ENCODE data around the gene TPH1. TPM values are rescaled to one million over a fixed set of nuclear protein-coding genes. Genes with fewer than 3 reads are reported as not detected.
"Not testable (repeated sequence)": the region's sequence is repeated elsewhere in the genome, so short reads cannot be mapped to it uniquely, and the experiment has no call there.

Gene TPH1
- total RNA-seq, 4 donors from 2014 or later, result 0.06 to 0.38 (median 0.15) TPM

DNA sequence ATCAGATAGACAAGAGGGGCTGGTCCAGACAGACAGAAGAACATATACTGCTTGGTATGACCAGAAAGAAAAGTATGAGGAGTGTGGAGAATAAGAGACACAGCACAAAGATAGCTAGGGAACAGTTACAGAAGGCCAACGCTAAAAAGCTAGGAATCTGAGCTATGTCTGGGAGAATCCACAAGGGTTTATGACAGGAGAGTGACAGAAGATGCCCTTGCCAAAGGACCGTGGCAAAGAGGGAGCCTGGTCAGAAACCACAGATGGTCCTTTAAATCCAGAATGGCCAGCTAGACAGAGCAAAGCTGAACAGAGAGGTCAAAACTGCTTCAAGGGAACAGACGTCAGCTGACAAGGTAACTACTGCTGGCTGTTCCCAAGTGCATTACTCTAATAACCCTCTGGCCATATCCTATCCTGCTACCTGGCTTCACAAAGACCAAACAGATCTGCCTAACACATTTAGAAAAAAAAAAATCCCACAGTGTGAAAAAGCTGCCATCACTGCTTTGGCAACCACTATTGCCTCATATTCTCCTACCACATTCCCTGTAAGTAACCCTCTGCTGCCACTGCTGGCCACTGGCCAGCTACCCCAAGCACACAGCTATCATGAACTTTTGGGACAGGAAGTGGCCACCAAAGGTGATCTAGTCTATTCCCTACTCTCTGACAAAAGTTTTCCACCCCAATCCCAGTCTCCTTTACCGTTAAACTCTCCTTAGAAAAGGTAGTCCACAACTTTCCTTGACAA lies 40.5 kb downstream of the TPH1 start:
- WGBS, 2 donors, result 86 to 99% methylated on average over 4 of the region's 4 CpGs
- intact Hi-C loops (cut with DNase I), result no loop called here

DNA sequence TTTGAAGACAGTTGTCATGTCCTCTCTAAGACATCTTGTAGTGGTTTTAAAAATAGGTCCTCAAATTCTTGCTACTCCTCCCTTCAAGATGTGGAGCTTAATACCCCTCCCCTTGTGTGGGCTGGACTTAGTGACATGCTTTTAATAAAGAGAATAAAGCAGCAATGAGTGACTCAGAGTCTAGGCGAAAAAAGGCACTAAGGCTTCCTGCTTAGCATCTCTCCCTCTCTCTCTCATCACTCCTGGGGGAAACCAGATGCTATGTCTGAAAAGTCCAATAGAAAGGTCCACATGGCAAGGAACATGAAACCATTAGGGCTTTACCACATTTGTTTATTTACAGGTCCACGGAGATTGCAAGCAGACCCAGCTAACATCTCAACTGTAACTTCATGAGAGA lies 44.9 kb downstream of the TPH1 start:
- Histone ChIP-seq H3K36me3 (peaks cover 0 to 95% (median 6%) of the 10 kb centered on the region in 3 donors), H3K4me3 (no peak overlapping the region), H3K4me1 (no peaks in the 10 kb centered on the region), H3K27ac (no peak overlapping the region), H3K9me3 (no peaks in the 10 kb centered on the region), H3K27me3 (no peaks in the 10 kb centered on the region)
- DNase-seq, result no peak
- 58 to 75% methylated on average over 2 of the region's 2 CpGs for WGBS, 2 donors
- TF ChIP-seq, protein P1, sequence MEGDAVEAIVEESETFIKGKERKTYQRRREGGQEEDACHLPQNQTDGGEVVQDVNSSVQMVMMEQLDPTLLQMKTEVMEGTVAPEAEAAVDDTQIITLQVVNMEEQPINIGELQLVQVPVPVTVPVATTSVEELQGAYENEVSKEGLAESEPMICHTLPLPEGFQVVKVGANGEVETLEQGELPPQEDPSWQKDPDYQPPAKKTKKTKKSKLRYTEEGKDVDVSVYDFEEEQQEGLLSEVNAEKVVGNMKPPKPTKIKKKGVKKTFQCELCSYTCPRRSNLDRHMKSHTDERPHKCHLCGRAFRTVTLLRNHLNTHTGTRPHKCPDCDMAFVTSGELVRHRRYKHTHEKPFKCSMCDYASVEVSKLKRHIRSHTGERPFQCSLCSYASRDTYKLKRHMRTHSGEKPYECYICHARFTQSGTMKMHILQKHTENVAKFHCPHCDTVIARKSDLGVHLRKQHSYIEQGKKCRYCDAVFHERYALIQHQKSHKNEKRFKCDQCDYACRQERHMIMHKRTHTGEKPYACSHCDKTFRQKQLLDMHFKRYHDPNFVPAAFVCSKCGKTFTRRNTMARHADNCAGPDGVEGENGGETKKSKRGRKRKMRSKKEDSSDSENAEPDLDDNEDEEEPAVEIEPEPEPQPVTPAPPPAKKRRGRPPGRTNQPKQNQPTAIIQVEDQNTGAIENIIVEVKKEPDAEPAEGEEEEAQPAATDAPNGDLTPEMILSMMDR (IDR thresholded peaks at IDR 0.05), result no peak
- no peak for TF ChIP-seq POLR2A (IDR thresholded peaks at IDR 0.05)
- intact Hi-C loops (cut with DNase I), result no loop called here

More for the DNA sequence above, 40.5 kb downstream of the TPH1 start:
- Histone ChIP-seq H3K4me3 (no peak overlapping the region), H3K9me3 (no peaks in the 10 kb centered on the region), H3K27ac (no peak overlapping the region), H3K4me1 (no peaks in the 10 kb centered on the region), H3K27me3 (no peaks in the 10 kb centered on the region), H3K36me3 (peaks cover 0 to 69% (median 4%) of the 10 kb centered on the region in 3 donors)
- no peak for DNase-seq
- TF ChIP-seq, protein P1 (IDR thresholded peaks at IDR 0.05), result no peak
- TF ChIP-seq POLR2A (IDR thresholded peaks at IDR 0.05), result no peak

DNA sequence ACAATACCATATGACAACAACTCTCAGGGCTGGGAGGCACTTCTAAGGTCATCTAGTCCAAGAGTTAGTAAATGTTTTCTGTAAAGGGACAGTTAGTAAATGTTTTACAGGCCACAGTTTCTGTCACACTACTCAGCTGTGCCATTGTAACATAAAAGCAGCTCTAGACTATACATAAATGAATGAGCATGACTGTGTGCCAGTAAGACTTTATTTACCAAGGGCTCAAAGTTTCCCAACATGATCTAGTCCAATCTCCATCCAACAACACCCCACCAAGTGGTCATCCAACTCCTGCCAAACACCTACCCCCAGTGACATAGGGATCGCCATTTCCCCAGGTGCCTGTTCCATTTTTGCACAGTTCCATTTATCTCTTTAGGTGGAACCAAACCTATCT lies 45.3 kb downstream of the TPH1 start:
- no peak overlapping the region for H3K4me3 ChIP-seq
- no peaks in the 10 kb centered on the region for H3K27me3 ChIP-seq
- no peak for TF ChIP-seq POLR2A (IDR thresholded peaks at IDR 0.05)
- TF ChIP-seq, protein P1 (IDR thresholded peaks at IDR 0.05), result no peak
- DNase-seq, result no peak
- H3K4me1 ChIP-seq, result no peaks in the 10 kb centered on the region
- H3K9me3 ChIP-seq, result no peaks in the 10 kb centered on the region
- H3K27ac ChIP-seq, result no peak overlapping the region
- peaks cover 0 to 95% (median 6%) of the 10 kb centered on the region in 3 donors for H3K36me3 ChIP-seq
- 95 to 100% methylated on average over 1 of the region's 1 CpG for WGBS, 2 donors
- intact Hi-C loops (cut with DNase I), result no loop called here

- DNase-seq; H3K9me3 ChIP-seq; H3K27ac ChIP-seq; H3K4me3 ChIP-seq; intact Hi-C loops (cut with DNase I); H3K4me1 ChIP-seq; H3K27me3 ChIP-seq: not testable (repeated sequence)
- WGBS, 2 donors, result 98 to 100% methylated on average over 4 of the region's 4 CpGs
- H3K36me3 ChIP-seq, result peaks cover 0 to 95% (median 6%) of the 10 kb centered on the region in 3 donors
These were observed 45.9 kb downstream of the TPH1 start for GRCh38 chr11:18000128-18000527.

Other genes starting within 250 kb of the TPH1 start
- 10 to 100 TPM in 3 of 4 donors, 1 to 10 TPM in 1; 4.2 to 35.7 (median 13.4) TPM for gene SERGEF, start 33.2 kb downstream of the TPH1 start, total RNA-seq
- 10 to 100 TPM in 3 of 4 donors, 1 to 10 TPM in 1; 9.6 to 13.0 (median 12.8) TPM for gene SAAL1, start 59.8 kb upstream of the TPH1 start, total RNA-seq
- gene MRGPRX3, start 86.3 kb upstream of the TPH1 start, total RNA-seq, result under 1 TPM in 2 of 4 donors, not detected in 2; 0.29 to 0.44 TPM
- gene MRGPRX4, start 126.6 kb upstream of the TPH1 start, total RNA-seq, result not detected
- gene SAA4, start 190.5 kb upstream of the TPH1 start, total RNA-seq, result 1 to 10 TPM in 1 of 4 donors, not detected in 3; 1.3 TPM
- 10 to 100 TPM in 2 of 4 donors, 1 to 10 TPM in 1, not detected in 1; 5.4 to 79.8 (median 12.9) TPM for gene SAA2, start 202.4 kb upstream of the TPH1 start, total RNA-seq
- gene SAA1, start 220.0 kb upstream of the TPH1 start, total RNA-seq, result 100 to 1,000 TPM in 1 of 4 donors, 10 to 100 TPM in 2, 1 to 10 TPM in 1; 2.3 to 207 (median 22.6) TPM

Data from esophagus squamous epithelium (tissue), 5 donors.